ENCODE results near the gene TRMT61A. TPM values are rescaled to one million over a fixed set of nuclear protein-coding genes. Genes with fewer than 3 reads are reported as not detected.

The TRMT61A gene
- total RNA-seq, 1 experiment from 2014 or later: 14.9 TPM

DNA sequence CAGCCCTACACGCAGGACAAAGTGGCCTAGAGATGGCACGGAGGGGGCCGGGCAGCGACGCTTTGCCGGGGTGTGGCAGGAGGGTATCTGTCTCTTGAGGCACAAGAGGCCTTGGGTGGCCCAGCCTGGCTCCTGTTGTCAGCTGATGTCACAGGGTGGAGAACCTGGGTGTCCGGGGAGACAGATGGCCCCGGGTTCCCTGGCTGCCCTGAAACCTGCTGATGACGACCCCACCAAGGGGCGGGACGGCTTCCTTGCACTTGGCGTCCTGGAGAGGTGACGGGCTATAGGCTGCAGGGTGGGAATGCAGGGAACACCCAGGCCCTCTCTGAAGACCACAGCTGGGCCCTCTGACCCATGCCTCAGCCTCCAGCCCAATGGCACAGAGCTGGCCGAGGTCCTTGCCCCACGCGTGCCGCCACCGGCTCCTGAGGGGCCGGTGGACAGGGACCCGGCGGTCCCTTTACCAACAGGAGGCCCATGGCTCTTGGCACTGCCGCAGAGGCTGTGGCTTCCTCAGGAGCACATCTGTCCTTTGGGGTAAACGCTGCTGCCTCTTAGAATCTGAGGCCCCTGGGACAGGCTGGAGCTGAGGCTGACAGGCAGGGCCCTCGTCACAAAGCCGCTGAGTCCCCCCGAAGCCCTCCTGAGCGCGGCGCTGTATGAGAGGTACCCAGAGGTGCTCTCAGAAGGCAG, 16.4 kb downstream of the TRMT61A start:
- Histone ChIP-seq H3K27me3 (ENCODE audit: insufficient read depth, low read length) (no peaks in the 10 kb centered on the region), H3K9me2 (ENCODE audit: insufficient read depth) (no peaks in the 10 kb centered on the region), H3K79me2 (ENCODE audit: insufficient read depth, low read length) (no peaks in the 10 kb centered on the region), H3K9ac (ENCODE audit: low read length) (no peak overlapping the region), H2AFZ (ENCODE audit: low read depth, low read length, poor library complexity, severe bottlenecking) (no peak overlapping the region), H3K27ac (ENCODE audit: low read depth, low read length) (no peak overlapping the region), H3K36me3 (ENCODE audit: control insufficient read depth in 1 of 2, insufficient read depth in 2 of 2, low read length in 2 of 2) (no peaks in the 10 kb centered on the region), H3K9me3 (ENCODE audit: control insufficient read depth in 1 of 2, insufficient read depth in 1 of 2, low read depth in 1 of 2, low read length in 2 of 2) (no peaks in the 10 kb centered on the region), H3K4me2 (ENCODE audit: low read length) (no peak overlapping the region), H3K4me1 (ENCODE audit: control insufficient read depth in 1 of 2, insufficient read depth in 2 of 2, low read length in 2 of 2) (peaks cover 24 to 32% of the 10 kb centered on the region in 2 experiments), H3K4me3 (replicated peaks in 1 of 2; ENCODE audit: low read depth in 1 of 2, low read length in 2 of 2) (no peak overlapping the region), H4K20me1 (ENCODE audit: insufficient read depth) (no peaks in the 10 kb centered on the region)
- ChIA-PET POLR2A (interaction anchor here (2.6 kb wide), 1 partner anchor 24 kb away, joined by 12 read pairs; no protein-coding TSS in a partner anchor), CTCF (interaction anchor here (1.2 to 3.1 kb wide), 2 partner anchors 24 to 27 kb away, joined by 5 to 38 read pairs; no protein-coding TSS in a partner anchor), RAD21 (ENCODE audit: low non-redundant PET in 1 of 2, low total read pairs in 2 of 2, uncharacterized antibody in 2 of 2, unreplicated experiment in 2 of 2) (no interaction called here)
- intact Hi-C loops (cut with micrococcal nuclease): no loop called here
- BruUV-seq (replicated peaks): no TSS peak
- TF ChIP-seq JUND (IDR thresholded peaks at IDR 0.05) (no peak), SP1 (IDR thresholded peaks at IDR 0.05; ENCODE audit: low read depth) (no peak), POLR2A (IDR thresholded peaks at IDR 0.05; ENCODE audit: borderline replicate concordance, extremely low read depth, insufficient read depth, insufficient read length) (no peak), CEBPB (IDR thresholded peaks at IDR 0.05; ENCODE audit: low read depth) (no peak), YY1 (IDR thresholded peaks at IDR 0.05; ENCODE audit: extremely low read depth, insufficient replicate concordance, low read depth, low read length) (no peak), ZFX (IDR thresholded peaks at IDR 0.05) (no peak), SIN3A (IDR thresholded peaks at IDR 0.05; ENCODE audit: low read depth) (no peak), ELF1 (IDR thresholded peaks at IDR 0.05; ENCODE audit: borderline replicate concordance, low read depth) (no peak), TCF7L2 (IDR thresholded peaks at IDR 0.05; ENCODE audit: borderline replicate concordance, extremely low read depth, insufficient read depth, insufficient read length) (no peak)
- no peak for DNase-seq (ENCODE audit: low read depth, low spot score)
- ATAC-seq: no peak
